GM19238 (cell line): ENCODE data around the gene NT5E.
A peak's percentile ranks its signal among the peaks of the same experiment; 100 is the strongest.
"Not testable (repeated sequence)": the region's sequence is repeated elsewhere in the genome, so short reads cannot be mapped to it uniquely, and the experiment has no call there.

Experiments
- DNase-seq: peaks from one replicate; pipeline ENCODE4 v3.0.0; 2011; ENCODE audit warnings: low spot score; ENCODE audit not compliant: insufficient read length

The NT5E gene

DNA sequence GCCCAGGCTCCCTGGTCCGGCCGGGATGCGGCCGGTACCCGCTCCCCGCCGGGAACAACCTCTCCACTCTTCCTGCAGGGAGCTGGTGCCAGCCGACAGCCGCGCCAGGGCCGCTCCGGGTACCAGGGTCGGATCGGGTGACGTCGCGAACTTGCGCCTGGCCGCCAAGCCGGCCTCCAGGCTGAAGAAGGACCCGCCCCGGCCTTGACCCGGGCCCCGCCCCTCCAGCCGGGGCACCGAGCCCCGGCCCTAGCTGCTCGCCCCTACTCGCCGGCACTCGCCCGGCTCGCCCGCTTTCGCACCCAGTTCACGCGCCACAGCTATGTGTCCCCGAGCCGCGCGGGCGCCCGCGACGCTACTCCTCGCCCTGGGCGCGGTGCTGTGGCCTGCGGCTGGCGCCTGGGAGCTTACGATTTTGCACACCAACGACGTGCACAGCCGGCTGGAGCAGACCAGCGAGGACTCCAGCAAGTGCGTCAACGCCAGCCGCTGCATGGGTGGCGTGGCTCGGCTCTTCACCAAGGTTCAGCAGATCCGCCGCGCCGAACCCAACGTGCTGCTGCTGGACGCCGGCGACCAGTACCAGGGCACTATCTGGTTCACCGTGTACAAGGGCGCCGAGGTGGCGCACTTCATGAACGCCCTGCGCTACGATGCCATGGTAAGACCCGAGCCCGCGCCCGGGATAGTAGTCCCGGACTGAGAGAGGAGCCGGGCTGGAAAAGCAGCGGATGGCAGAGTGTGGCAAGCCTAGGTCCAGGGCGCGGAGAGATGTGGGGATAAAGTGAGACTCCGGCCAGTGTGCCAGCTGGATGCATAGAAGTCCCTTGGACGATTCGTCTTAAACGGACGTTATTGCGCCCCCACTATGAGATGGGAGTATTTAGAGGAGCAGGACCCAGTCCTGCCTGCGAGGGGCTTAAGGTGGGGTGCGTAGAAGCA, at the start of gene NT5E:
NT5E (plus strand) TSS at position 266 of the 942 bp plus-strand sequence; CDS start at position 323, 57 bp downstream.
- DNase-seq, result peak; percentile 60

- no peak for DNase-seq
Observed at GRCh38 chr6:85400331-85400730, 49.6 kb upstream of the NT5E start.

DNA sequence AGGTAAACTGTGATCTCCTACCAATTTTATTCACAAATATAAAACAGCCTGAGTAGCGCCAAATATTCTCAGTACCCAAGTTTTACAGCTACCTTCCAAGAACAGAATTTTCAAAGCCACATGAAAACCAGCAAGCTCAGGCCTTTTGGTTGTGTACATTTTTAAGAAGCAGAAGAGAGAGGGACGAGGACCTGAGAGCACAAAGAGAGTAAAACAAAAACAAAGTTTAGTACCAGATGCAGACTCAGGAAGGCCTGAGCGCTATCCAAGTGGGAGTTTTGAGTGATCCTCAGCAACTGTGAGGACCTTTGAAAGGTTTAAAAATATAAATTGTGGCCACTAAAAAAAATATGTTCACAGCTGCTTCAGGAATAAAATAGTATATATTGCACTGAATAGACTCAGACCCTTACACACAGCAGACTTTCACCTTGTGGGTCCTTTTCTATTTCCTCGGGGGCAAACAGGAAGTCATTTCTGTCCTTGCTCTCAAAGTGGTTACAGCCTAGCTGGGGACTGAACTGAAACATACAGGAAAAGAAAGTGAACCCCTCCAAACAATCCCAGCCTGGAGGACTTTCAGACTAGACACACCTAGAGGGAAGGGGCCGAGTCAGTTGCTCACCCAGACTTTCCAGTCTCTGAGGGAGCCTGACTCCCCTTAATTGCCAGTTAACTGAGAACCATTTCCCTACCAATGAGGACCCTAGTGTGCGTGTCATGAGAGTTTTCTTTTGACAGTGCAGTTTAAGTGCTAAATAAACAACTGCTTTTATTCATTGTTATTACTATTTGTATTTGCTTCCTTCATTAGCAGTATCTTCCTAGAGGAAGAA, 48.5 kb upstream of the NT5E start:
- no peak for DNase-seq

GRCh38 chr6:85402071-85402470, 47.8 kb upstream of the NT5E start:
- no peak for DNase-seq

GRCh38 chr6:85402922-85403321, 47.0 kb upstream of the NT5E start:
- DNase-seq, result no peak

DNA sequence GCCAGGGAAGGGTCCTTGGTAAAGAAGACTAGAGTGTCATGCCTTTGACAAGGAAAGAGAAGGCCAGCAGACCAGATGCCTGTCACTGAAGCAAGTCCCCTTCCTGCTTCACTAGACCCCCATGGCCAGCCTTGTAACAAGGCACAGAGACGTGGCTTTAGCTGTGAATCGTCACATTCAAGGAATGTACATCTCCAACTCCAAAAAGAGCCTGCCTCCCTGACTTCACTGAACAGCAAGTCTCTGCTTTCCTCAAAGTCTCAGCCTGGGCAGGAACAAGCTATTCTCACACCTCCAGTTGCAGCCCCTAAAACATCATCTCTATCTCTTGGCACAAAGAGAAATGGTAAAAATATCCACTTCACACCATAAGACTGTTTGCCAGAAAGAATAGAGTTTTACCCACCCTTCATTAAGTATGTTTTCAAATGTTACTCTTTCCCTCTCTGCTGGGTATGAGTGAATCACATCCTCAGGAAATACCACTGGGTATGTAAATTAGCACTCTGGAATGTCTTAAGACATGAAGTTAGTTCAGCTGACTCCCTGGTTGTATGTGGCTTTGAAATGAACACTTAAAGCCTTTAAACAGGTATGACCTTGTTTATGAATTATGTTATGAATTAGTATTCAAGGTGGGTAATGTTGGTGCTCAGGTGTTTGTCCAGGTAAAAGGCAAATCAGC, 46.4 kb upstream of the NT5E start:
- DNase-seq, result no peak

DNA sequence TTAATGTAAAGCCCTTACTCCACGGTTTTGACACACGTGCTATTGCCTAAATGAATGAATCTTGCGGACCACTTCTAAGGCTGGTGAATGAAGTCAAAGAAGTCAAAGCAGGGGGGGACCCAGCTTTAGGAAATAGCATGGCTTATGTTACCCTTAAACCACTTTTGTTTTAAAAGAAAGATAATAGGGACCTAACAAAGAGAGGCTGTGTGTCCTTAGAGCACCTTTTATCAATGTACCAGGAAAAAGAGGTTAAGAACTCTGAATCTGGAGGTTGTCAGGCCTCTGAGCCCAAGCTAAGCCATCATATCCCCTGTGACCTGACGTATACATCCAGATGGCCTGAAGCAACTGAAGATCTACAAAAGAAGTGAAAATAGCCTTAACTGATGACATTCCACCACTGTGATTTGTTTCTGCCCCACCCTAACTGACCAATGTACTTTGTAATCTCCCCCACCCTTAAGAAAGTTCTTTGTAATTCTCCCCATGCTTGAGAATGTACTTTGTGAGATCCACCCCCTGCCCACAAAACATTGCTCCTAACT, 45.8 kb upstream of the NT5E start:
- DNase-seq, result not testable (repeated sequence)

GRCh38 chr6:85404564-85405174, 45.2 kb upstream of the NT5E start:
- DNase-seq, result no peak

GRCh38 chr6:85405175-85405852, 44.6 kb upstream of the NT5E start:
- peak; percentile 4 for DNase-seq

- DNase-seq, result no peak
Observed at GRCh38 chr6:85405853-85406198, 44.1 kb upstream of the NT5E start.

DNA sequence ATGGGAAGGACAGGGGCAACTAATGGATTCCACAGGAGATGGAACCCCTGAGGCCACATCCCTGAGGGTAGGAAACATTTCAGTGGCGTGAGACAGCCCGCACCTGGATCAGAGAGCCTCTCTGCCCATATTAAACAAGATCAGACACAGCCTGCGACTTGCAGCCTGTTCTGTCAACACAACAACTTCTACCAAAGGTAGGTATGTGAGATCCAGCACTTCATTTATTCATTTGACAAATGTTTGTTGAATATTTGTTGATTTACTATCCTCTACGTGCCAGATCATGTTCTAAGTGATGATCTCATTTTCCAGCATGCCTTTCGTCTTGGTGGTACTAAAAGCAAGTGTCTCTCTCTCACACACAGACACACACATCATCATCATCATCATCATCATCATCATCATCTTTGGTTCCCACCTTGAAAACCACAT, 43.2 kb upstream of the NT5E start:
- DNase-seq, result no peak

GRCh38 chr6:85408039-85408438, 41.8 kb upstream of the NT5E start:
- no peak for DNase-seq

DNA sequence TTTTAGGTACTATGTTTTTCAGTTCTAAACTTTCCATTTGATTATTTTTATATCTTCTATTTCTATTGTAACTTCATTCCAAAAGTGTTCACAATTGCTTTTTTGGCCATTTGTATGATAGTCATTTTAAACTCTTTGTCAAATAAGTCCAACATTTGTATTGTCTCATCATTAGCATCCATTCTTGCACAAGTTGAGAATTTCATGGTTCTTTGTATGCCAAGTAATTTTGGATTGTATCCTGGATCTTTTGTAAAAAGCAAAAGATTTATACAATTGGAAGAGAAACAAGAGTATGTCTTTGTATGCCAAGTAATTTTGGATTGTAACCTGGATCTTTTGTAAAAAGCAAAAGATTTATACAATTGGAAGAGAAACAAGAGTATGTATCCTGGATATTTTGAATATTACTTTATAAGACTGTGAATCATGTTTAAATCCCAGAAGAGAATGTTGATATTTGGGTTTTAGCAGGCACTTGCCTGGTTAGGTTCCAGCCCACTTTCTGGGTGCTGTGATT, 36.9 kb upstream of the NT5E start:
- no peak for DNase-seq

DNA sequence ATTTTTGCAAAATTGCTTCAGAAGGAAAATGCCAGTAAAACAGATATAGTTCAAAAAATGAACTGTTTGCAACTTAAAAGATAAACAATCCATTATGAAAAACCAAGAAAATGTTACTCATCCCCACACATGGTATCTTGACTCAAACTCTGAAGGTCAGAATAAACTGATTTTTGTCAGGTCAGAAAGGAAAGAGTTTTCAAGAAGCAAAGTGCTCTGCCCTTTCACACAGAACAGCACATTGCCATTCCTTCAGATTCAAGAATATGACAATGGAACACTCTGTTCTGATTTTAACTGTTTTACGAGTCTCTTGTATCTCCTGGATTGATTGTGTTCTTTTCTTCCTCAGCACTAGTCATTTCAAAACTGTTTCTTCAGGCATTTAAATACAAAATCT, 33.8 kb upstream of the NT5E start:
- DNase-seq, result no peak

GRCh38 chr6:85416766-85417165, 33.1 kb upstream of the NT5E start:
- no peak for DNase-seq

DNA sequence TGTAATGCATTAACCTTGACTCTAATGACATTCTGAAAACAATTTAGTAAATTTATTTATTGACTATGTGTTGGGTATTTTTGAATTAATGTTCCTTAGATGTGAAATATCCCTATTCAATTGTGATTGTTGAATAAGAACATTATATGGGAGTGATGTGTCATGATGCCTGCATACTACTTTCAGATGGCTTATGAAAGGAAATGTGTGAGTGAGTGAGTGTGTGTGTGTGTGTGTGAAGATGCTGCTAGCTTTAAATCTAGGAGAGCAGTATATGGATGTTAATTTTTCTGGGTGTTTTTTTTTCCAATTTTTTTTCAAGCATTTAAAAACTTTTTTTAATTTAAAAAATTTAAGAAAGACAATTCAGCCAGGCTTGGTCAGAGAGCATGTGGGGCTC, 32.5 kb upstream of the NT5E start:
- DNase-seq, result no peak

GRCh38 chr6:85418059-85418458, 31.8 kb upstream of the NT5E start:
- DNase-seq, result no peak

DNA sequence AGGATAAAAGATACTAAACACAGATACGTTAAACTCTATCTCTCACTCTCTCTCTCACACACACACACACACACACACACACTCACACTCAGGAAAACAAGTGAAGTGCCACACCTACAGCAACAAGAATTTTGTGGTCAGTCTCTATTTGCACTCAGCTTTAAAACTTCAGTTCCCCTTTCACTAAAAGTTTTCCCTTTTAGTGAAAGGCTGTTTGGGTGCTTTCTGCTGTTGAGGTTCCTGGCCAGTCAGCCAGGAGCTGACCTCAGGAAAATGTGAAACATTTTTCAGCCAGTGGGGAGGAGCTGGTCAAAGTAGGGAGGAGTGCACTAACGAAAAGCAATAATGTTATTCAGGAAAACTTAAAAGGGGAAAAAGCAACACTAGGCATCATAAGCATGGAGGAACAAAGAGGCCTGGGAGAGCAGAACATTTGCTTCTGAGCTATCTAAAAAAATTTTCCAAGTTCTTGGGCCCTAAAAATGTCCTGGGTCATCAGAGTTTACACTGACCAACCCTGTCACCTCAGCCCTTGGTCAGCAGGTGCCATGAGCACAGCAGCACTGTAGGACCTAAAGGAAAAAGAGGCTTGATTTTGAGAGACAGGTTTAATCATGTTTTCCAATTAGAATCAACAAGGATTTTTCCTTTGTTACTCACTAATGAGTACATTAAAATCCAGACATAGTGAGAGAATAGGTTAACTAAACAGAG, 30.7 kb upstream of the NT5E start:
- DNase-seq, result no peak

DNA sequence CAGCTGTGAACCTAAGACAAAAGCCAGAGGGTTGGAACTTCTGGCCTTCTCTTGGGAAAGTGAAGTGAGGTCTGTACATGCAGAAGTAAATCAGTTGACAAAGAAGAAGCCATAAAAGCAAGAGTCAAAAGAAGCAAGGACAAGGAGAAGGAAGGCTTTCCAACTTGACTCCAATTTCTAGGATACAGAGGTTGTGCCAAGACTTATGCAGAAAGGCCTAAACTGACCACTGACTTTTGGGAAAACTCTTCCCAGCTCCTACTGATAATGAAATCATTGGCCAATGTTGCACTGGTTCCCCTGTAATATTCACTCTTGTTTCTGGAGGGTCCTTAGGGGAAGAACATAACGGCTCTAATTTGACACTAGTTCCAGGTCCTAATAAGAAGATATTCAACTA, 29.3 kb upstream of the NT5E start:
- no peak for DNase-seq

DNA sequence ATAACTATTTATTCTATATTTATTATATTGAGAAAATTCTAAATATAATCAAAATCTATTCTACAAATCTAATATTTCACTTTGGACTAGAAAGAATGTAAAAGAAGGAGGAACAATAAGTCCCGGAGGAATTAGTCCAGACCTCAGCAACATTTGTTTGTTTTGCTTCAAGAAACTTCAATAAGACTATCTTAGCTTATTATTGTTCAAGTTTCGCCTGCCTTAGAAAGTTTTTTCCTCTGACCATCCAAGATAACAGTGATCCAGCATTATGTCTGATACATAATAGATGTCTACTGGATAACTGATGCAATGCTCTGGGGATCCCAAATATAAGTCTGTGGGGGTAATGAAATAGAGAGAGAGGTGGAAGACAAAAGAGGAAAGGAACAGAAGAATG, 28.7 kb upstream of the NT5E start:
- DNase-seq, result no peak
